ENCODE data around the gene CRIM1.

DNA sequence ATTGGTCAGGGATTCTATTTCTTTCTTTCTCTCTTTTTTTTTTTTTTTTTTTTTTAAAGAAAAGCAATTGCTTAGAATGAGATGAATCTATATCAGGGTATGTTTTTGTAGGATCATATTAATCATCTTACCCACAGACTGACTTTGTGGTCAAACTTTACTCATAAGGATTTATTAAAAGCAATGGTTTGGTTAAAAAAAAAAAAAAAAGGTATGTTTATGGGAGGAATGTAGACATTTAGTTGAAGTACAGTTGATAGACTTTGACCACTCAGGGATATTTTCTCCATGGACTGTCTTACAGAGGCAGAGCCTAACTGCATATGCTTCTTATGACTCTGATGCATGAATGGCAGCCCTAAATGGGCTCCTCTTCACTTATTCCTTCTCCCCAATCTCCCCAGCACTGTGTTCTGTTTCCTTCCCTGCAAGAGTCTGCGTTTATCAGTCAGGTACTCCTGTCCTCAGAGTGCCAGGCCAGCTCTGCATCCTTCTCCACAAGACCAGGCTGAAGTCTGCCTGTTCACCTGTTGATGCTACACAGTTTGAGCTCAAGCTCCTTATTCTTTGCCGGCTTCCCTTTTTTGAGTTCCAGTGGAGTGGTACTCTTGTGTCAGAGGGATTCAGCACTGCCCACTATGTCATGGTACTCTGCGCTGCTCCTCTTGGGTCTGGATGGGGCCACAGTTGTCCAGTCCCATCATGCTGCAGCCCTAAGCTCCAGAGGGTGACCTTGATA is 24.3 kb downstream of the CRIM1 start:
- TF ChIP-seq POLR2A (IDR thresholded peaks at IDR 0.05; ENCODE audit: low read depth): no peak
- TF ChIP-seq EP300 (IDR thresholded peaks at IDR 0.05): no peak
